ENCODE results near the gene MACF1. TPM values are rescaled to one million over a fixed set of nuclear protein-coding genes. Genes with fewer than 3 reads are reported as not detected.

The MACF1 gene
- total RNA-seq, 2 donors from 2014 or later, result 214 to 251 TPM

DNA sequence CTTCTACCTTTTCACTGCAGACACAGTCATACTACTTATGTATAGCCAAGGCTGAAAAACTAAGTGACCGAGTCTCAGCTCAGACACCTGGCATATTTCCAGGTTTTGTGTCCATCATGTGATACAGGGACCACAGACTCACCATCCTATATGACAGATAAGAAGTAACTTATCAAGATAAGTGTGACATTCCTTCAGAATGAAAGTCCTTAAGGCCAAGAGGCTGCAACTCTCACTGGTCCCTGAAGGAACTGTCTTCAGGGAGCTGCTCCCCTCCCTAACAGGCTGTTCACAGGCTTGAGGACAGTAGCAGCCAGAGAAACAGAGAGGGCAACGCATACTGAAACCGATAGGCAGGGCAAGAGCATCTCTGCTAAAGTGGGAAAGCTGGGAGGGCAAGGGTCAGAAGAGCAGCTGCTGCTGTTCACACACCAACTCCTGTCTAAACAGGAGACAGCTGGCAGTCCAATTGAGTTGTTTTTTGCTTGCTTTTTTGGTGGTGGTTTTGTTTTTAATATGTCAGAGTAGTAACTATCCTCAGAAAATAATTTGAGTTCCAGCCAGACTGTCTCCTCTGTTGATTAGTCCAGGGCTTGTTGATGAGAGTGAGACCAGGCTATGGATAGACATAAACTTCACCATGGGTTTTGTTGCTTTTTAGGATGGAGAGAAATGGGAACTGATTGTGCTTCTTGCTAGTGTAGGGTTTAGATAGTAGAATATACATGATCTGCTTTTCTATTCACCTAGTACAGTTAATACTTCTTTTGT, 67.7 kb downstream of the MACF1 start:
- Mint-ChIP-seq H3K9me3 (no peaks in the 10 kb centered on the region), H3K36me3 (ENCODE audit: low read depth) (no peaks in the 10 kb centered on the region), H3K27ac (no peak overlapping the region), H3K4me3 (no peak overlapping the region), H3K27me3 (ENCODE audit: insufficient read depth) (peaks cover 72% of the 10 kb centered on the region), H3K4me1 (peaks cover 74% of the 10 kb centered on the region)
- Histone ChIP-seq H3K36me3 (ENCODE audit: control insufficient read depth, insufficient read depth, low read length) (no peaks in the 10 kb centered on the region), H3K4me3 (ENCODE audit: low read length) (no peak overlapping the region), H3K27me3 (ENCODE audit: control insufficient read depth, insufficient read depth, low read length, poor library complexity, severe bottlenecking) (peaks cover 85% of the 10 kb centered on the region), H3K4me1 (ENCODE audit: control insufficient read depth, insufficient read depth, low read length) (peaks cover 23% of the 10 kb centered on the region), H3K27ac (ENCODE audit: low read depth, low read length) (peak overlapping the region; percentile 79), H3K9me3 (ENCODE audit: control insufficient read depth, low read length) (no peaks in the 10 kb centered on the region), H3K9ac (ENCODE audit: extremely low read depth, low read length, poor library complexity, severe bottlenecking) (no peak overlapping the region)
- WGBS, 2 experiments (ENCODE audit: insufficient coverage in 1 of 2, insufficient read length in 1 of 2), result 70 to 89% methylated on average over 3 of the region's 3 CpGs
- TF ChIP-seq, protein P1, sequence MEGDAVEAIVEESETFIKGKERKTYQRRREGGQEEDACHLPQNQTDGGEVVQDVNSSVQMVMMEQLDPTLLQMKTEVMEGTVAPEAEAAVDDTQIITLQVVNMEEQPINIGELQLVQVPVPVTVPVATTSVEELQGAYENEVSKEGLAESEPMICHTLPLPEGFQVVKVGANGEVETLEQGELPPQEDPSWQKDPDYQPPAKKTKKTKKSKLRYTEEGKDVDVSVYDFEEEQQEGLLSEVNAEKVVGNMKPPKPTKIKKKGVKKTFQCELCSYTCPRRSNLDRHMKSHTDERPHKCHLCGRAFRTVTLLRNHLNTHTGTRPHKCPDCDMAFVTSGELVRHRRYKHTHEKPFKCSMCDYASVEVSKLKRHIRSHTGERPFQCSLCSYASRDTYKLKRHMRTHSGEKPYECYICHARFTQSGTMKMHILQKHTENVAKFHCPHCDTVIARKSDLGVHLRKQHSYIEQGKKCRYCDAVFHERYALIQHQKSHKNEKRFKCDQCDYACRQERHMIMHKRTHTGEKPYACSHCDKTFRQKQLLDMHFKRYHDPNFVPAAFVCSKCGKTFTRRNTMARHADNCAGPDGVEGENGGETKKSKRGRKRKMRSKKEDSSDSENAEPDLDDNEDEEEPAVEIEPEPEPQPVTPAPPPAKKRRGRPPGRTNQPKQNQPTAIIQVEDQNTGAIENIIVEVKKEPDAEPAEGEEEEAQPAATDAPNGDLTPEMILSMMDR (conservative IDR thresholded peaks at IDR 0.05), result no peak
- peak; percentile 58 for DNase-seq

DNA sequence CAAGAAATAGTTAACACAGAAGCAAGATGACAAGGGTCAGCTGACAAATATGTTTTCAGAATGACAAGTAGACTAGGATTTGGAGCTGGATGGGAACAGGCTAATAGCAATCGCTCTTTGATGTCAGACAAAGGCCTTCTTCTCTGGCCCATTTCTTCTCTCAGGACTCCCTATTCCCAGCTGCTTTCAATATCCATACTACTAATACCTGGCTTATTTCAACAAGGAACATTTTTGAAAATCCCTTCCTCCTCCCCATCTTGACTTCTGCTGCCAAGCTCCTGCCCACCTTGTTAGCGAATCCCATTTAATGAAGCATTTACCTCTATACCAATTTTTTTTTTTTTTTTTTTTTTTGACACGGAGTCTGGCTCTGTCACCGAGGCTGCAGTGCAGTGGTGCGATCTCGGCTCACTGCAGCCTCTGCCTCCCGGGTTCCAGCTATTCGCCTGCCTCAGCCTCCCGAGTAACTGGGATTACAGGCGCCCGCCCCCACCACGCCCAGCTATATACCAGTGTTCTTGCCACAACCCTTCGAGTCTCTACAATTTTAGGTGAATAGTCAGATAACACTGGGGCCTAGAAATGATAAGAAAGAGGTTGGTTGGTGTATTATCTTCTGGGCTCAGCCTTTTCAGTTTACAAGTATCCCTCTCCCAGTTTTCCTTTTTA, 68.4 kb downstream of the MACF1 start:
- H3K27ac Mint-ChIP-seq, result no peak overlapping the region
- H3K9ac ChIP-seq (ENCODE audit: extremely low read depth, low read length, poor library complexity, severe bottlenecking), result no peak overlapping the region

DNA sequence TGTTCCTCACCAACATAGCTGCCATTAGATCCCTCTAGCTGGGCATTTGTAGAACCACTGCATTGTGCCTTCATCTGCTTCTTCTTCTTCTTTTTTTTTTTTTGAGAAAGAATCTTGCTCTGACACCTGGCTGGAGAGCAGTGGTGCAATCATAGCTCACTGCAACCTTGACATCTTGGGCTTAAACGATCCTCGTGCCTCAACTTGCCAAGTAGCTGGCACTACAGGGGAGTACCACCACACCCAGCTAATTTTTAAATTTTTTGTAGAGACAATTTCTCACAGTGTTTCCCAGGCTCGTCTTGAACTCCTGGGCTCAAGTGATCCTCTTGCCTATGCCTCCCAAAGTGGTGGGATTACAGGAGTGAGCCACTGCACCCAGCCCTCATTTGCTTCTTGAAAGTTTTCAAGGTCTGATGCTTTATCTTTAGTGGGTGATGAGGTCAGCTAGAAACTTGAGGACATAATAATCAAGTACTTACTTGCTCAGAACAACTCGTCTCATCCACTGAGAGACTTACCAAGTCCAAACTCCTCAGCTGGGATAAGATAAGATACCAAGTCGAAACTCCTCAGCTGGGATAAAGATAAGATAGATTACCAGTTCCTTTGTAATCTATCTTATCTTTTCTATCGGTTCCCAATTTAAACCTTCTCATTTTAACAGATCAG, 71.5 kb downstream of the MACF1 start:
- WGBS, 2 experiments (ENCODE audit: insufficient coverage in 1 of 2, insufficient read length in 1 of 2), result 41 to 52% methylated on average over 3 to 6 of the region's 6 CpGs
- peaks cover 8% of the 10 kb centered on the region for H3K4me1 ChIP-seq (ENCODE audit: control insufficient read depth, insufficient read depth, low read length)
- H3K9me3 ChIP-seq (ENCODE audit: control insufficient read depth, low read length), result no peaks in the 10 kb centered on the region
- no peaks in the 10 kb centered on the region for H3K36me3 ChIP-seq (ENCODE audit: control insufficient read depth, insufficient read depth, low read length)
- no peak overlapping the region for H3K27ac ChIP-seq (ENCODE audit: low read depth, low read length)
- TF ChIP-seq, protein P1 (conservative IDR thresholded peaks at IDR 0.05), result no peak
- H3K36me3 Mint-ChIP-seq (ENCODE audit: low read depth), result no peaks in the 10 kb centered on the region
- H3K27me3 ChIP-seq (ENCODE audit: control insufficient read depth, insufficient read depth, low read length, poor library complexity, severe bottlenecking), result peaks cover 90% of the 10 kb centered on the region
- no peak overlapping the region for H3K27ac Mint-ChIP-seq
- no peaks in the 10 kb centered on the region for H3K9me3 Mint-ChIP-seq
- no peak overlapping the region for H3K9ac ChIP-seq (ENCODE audit: extremely low read depth, low read length, poor library complexity, severe bottlenecking)
- DNase-seq, result no peak
- H3K4me1 Mint-ChIP-seq, result peaks cover 63% of the 10 kb centered on the region
- H3K4me3 ChIP-seq (ENCODE audit: low read length), result no peak overlapping the region
- peak overlapping the region; percentile 20 for H3K4me3 Mint-ChIP-seq
- H3K27me3 Mint-ChIP-seq (ENCODE audit: insufficient read depth), result peaks cover 84% of the 10 kb centered on the region

More for the DNA sequence above, 68.4 kb downstream of the MACF1 start:
- H3K4me3 Mint-ChIP-seq, result no peak overlapping the region
- Histone ChIP-seq H3K36me3 (ENCODE audit: control insufficient read depth, insufficient read depth, low read length) (no peaks in the 10 kb centered on the region), H3K9me3 (ENCODE audit: control insufficient read depth, low read length) (no peaks in the 10 kb centered on the region), H3K4me3 (ENCODE audit: low read length) (no peak overlapping the region), H3K4me1 (ENCODE audit: control insufficient read depth, insufficient read depth, low read length) (peaks cover 23% of the 10 kb centered on the region), H3K27me3 (ENCODE audit: control insufficient read depth, insufficient read depth, low read length, poor library complexity, severe bottlenecking) (peaks cover 85% of the 10 kb centered on the region), H3K27ac (ENCODE audit: low read depth, low read length) (peak overlapping the region; percentile 79)
- H3K36me3 Mint-ChIP-seq (ENCODE audit: low read depth), result no peaks in the 10 kb centered on the region
- peaks cover 75% of the 10 kb centered on the region for H3K27me3 Mint-ChIP-seq (ENCODE audit: insufficient read depth)
- TF ChIP-seq, protein P1 (conservative IDR thresholded peaks at IDR 0.05), result no peak
- 95 to 97% methylated on average over 10 to 13 of the region's 13 CpGs for WGBS, 2 experiments (ENCODE audit: insufficient coverage in 1 of 2, insufficient read length in 1 of 2)
- DNase-seq, result no peak
- no peaks in the 10 kb centered on the region for H3K9me3 Mint-ChIP-seq
- peaks cover 79% of the 10 kb centered on the region for H3K4me1 Mint-ChIP-seq
